H9 (cell line): ENCODE data around the gene SP140. TPM values are rescaled to one million over a fixed set of nuclear protein-coding genes. Genes with fewer than 3 reads are reported as not detected.

Source experiments
- DNase-seq: peaks from one replicate; pipeline ENCODE4 v3.0.0-alpha.2; 2017
- H2AFZ ChIP-seq: one replicate; pipeline ENCODE4 v1.6.1; 2013; ENCODE audit warnings: mild to moderate bottlenecking, low read length, control low read depth, moderate library complexity
- H2AK5ac ChIP-seq: 2 replicates; pipeline ENCODE4 v1.6.1; 2013; ENCODE audit warnings: low read length, control low read depth, mixed read lengths; ENCODE audit not compliant: insufficient read length
- H2BK120ac ChIP-seq: one replicate; pipeline ENCODE4 v1.6.1; 2013; ENCODE audit warnings: low read depth, mild to moderate bottlenecking, low read length, control low read depth, inconsistent platforms; ENCODE audit not compliant: poor library complexity, severe bottlenecking
- H2BK12ac ChIP-seq: 2 replicates; pipeline ENCODE4 v1.6.1; 2013; ENCODE audit warnings: low read length, control low read depth, mixed read lengths, low read depth; ENCODE audit not compliant: insufficient read length
- H2BK15ac ChIP-seq: 2 replicates; pipeline ENCODE4 v1.6.1; 2013; ENCODE audit warnings: low read depth, low read length, control low read depth
- H2BK20ac ChIP-seq: one replicate; pipeline ENCODE4 v1.6.1; 2013; ENCODE audit warnings: low read depth, mild to moderate bottlenecking, low read length, control low read depth, inconsistent platforms; ENCODE audit not compliant: poor library complexity, severe bottlenecking
- H2BK5ac ChIP-seq: 2 replicates; pipeline ENCODE4 v1.6.1; 2013; ENCODE audit warnings: low read length, control low read depth, mixed read lengths; ENCODE audit not compliant: insufficient read length
- H3K14ac ChIP-seq: 2 replicates; pipeline ENCODE4 v1.6.1; 2013; ENCODE audit warnings: low read length, control low read depth; ENCODE audit not compliant: insufficient read depth
- H3K18ac ChIP-seq: 2 replicates; pipeline ENCODE4 v1.6.1; 2013; ENCODE audit warnings: low read depth, mild to moderate bottlenecking, mixed read lengths, low read length, control low read depth; ENCODE audit not compliant: insufficient read length
- H3K23ac ChIP-seq: 2 replicates; pipeline ENCODE4 v1.6.1; 2013; ENCODE audit warnings: low read length, control low read depth, mixed read lengths, low read depth; ENCODE audit not compliant: insufficient read length
- H3K23me2 ChIP-seq: 2 replicates; pipeline ENCODE4 v1.6.1; 2013; ENCODE audit warnings: low read depth, mild to moderate bottlenecking, mixed read lengths, low read length, control low read depth; ENCODE audit not compliant: insufficient read length, poor library complexity, severe bottlenecking
- H3K27ac ChIP-seq: 2 replicates; pipeline ENCODE4 v1.5.1; 2013; ENCODE audit warnings: low read length, control low read depth, mixed read lengths, low read depth; ENCODE audit not compliant: insufficient read length
- H3K27me3 ChIP-seq: 2 replicates; pipeline ENCODE4 v1.6.1; 2013; ENCODE audit warnings: low read length, control low read depth, inconsistent platforms; ENCODE audit not compliant: insufficient read depth
- H3K4ac ChIP-seq: 2 replicates; pipeline ENCODE4 v1.6.1; 2013; ENCODE audit warnings: low read depth, mild to moderate bottlenecking, control low read depth, inconsistent platforms, low read length, moderate library complexity
- H3K4me1 ChIP-seq: 2 replicates; pipeline ENCODE4 v1.6.1; 2013; ENCODE audit warnings: low read length, control low read depth, inconsistent platforms; ENCODE audit not compliant: insufficient read depth
- H3K4me2 ChIP-seq: 2 replicates; pipeline ENCODE4 v1.6.1; 2013; ENCODE audit warnings: low read length, control low read depth, mixed read lengths; ENCODE audit not compliant: insufficient read length, insufficient read depth
- H3K56ac ChIP-seq: 2 replicates; pipeline ENCODE4 v1.6.1; 2013; ENCODE audit warnings: low read depth, mild to moderate bottlenecking, mixed read lengths, low read length, control low read depth; ENCODE audit not compliant: insufficient read length
- H3K79me1 ChIP-seq: 2 replicates; pipeline ENCODE4 v1.6.1; 2013; ENCODE audit warnings: low read depth, mild to moderate bottlenecking, moderate library complexity, low read length, control low read depth, inconsistent platforms; ENCODE audit not compliant: insufficient read depth, poor library complexity, severe bottlenecking
- H3K79me2 ChIP-seq: 2 replicates; pipeline ENCODE4 v1.6.1; 2013; ENCODE audit warnings: low read length, control low read depth, inconsistent platforms; ENCODE audit not compliant: insufficient read depth
- H3K9ac ChIP-seq: 2 replicates; pipeline ENCODE4 v1.6.1; 2013; ENCODE audit warnings: low read length, control low read depth, mixed read lengths; ENCODE audit not compliant: insufficient read length; ENCODE audit errors: extremely low read depth
- H3K9me3 ChIP-seq: one replicate; pipeline ENCODE4 v1.6.1; 2013; ENCODE audit warnings: low read depth, low read length, inconsistent platforms; ENCODE audit not compliant: control insufficient read depth
- H3T11ph ChIP-seq: one replicate; pipeline ENCODE4 v1.6.1; 2013; ENCODE audit warnings: mild to moderate bottlenecking, low read length, control low read depth, inconsistent platforms
- H4K20me1 ChIP-seq: one replicate; pipeline ENCODE4 v1.6.1; 2013; ENCODE audit not compliant: control insufficient read depth, insufficient read length, insufficient read depth
- H4K5ac ChIP-seq: 2 replicates; pipeline ENCODE4 v1.6.1; 2013; ENCODE audit warnings: low read depth, mild to moderate bottlenecking, mixed read lengths, low read length, control low read depth; ENCODE audit not compliant: insufficient read length
- H4K8ac ChIP-seq: replicated peaks from 2 replicates; pipeline ENCODE4 v1.6.1; 2013; ENCODE audit warnings: low read length, control low read depth, mixed read lengths, low read depth; ENCODE audit not compliant: insufficient read length
- H4K91ac ChIP-seq: 2 replicates; pipeline ENCODE4 v1.6.1; 2013; ENCODE audit warnings: low read depth, mild to moderate bottlenecking, moderate library complexity, mixed read lengths, low read length, control low read depth; ENCODE audit not compliant: insufficient read length
- H3K27ac Mint-ChIP-seq, 3 experiments: 2 replicates in 2 of 3; 3 replicates in 1 of 3; pipeline ENCODE4 v1.8.0; 2020 to 2021; ENCODE audit warnings: mixed read lengths in 3 of 3, mild to moderate bottlenecking in 1 of 3, moderate library complexity in 1 of 3
- H3K27me3 Mint-ChIP-seq: 2 replicates; pipeline ENCODE4 v1.8.0; 2021; ENCODE audit warnings: low read depth, mild to moderate bottlenecking, moderate library complexity, mixed read lengths
- H3K36me3 Mint-ChIP-seq, 3 experiments: 2 replicates in 2 of 3; 3 replicates in 1 of 3; pipeline ENCODE4 v1.8.0; 2020 to 2021; ENCODE audit warnings: low read depth in 3 of 3, mixed read lengths in 3 of 3; ENCODE audit not compliant: insufficient read depth in 1 of 3
- H3K4me1 Mint-ChIP-seq, 2 experiments: 2 replicates each; pipeline ENCODE4 v1.8.0; 2020; ENCODE audit warnings: mixed read lengths in 2 of 2
- H3K4me3 Mint-ChIP-seq, 2 experiments: 2 replicates in 1 of 2; 3 replicates in 1 of 2; pipeline ENCODE4 v1.8.0; 2020 to 2021; ENCODE audit warnings: mild to moderate bottlenecking in 2 of 2, mixed read lengths in 2 of 2, moderate library complexity in 1 of 2
- H3K9me3 Mint-ChIP-seq, 2 experiments: 2 replicates in 1 of 2; 3 replicates in 1 of 2; pipeline ENCODE4 v1.8.0; 2020; ENCODE audit warnings: mild to moderate bottlenecking in 2 of 2, mixed read lengths in 2 of 2, moderate library complexity in 1 of 2
- CTCF ChIP-seq: fragments of 200-600 bp; sonication (generic); conservative IDR thresholded peaks from 3 replicates; pipeline ENCODE4 v1.8.0; 2021; ENCODE audit warnings: antibody characterized with exemption, mild to moderate bottlenecking
- whole genome bisulfite sequencing: extraction: QIAGEN DNeasy Blood & Tissue Kit; methylation state at CpG from one replicate; pipeline ENCODE4 v1.1.7; 2013; ENCODE audit warnings: missing lambda C conversion rate, low lambda C conversion rate, mixed read lengths; ENCODE audit not compliant: insufficient read length; ENCODE audit errors: extremely low coverage; 5-methylcytosine and 5-hydroxymethylcytosine counted together
- total RNA-seq: library from RNA; stranded (reverse); gene quantifications from 2 replicates; pipeline ENCODE4 v1.2.1, GENCODE V29; 2021

SP140 gene
- total RNA-seq, 1 experiment from 2014 or later: 0.31 TPM

GRCh38 chr2:230267556-230267955, 42.0 kb downstream of the SP140 start:
- Histone ChIP-seq H3K27me3 (no peaks in the 10 kb centered on the region), H2AFZ (no peak overlapping the region), H3K4me2 (no peak overlapping the region), H3K14ac (no peak overlapping the region), H4K5ac (no peak overlapping the region), H3K27ac (no peak overlapping the region), H3K79me1 (no peaks in the 10 kb centered on the region), H3K79me2 (no peaks in the 10 kb centered on the region), H3K23me2 (no peaks in the 10 kb centered on the region), H3K4ac (no peak overlapping the region), H2BK20ac (no peak overlapping the region), H2AK5ac (no peak overlapping the region), H2BK12ac (no peak overlapping the region), H3K4me1 (no peaks in the 10 kb centered on the region), H4K8ac (no peak overlapping the region), H3K9me3 (no peaks in the 10 kb centered on the region), H3K18ac (no peak overlapping the region), H3K9ac (no peak overlapping the region), H3K56ac (no peak overlapping the region), H4K91ac (no peak overlapping the region), H3K23ac (no peak overlapping the region), H2BK5ac (no peak overlapping the region), H2BK120ac (no peak overlapping the region), H2BK15ac (no peak overlapping the region), H4K20me1 (no peaks in the 10 kb centered on the region), H3T11ph (no peak overlapping the region)
- peaks cover 2 to 5% of the 10 kb centered on the region in 2 experiments; a peak in 3 of 5 replicates for H3K9me3 Mint-ChIP-seq
- H3K27me3 Mint-ChIP-seq: no peaks in the 10 kb centered on the region
- DNase-seq: no peak
- peaks cover 8 to 10% of the 10 kb centered on the region in 2 experiments; a peak in 3 of 4 replicates for H3K4me1 Mint-ChIP-seq
- WGBS: no CpG with 5 or more reads among the region's 3 CpGs
- no peaks in the 10 kb centered on the region; a peak in 1 of 7 replicates for H3K36me3 Mint-ChIP-seq
- H3K27ac Mint-ChIP-seq: no peak overlapping the region
- no peak overlapping the region for H3K4me3 Mint-ChIP-seq
- TF ChIP-seq CTCF: no peak
